HCT116 (cell line): ENCODE measurements around the gene MEGF6. TPM values are rescaled to one million over a fixed set of nuclear protein-coding genes. Genes with fewer than 3 reads are reported as not detected.

Experiments used
- ATAC-seq: fragments of 200-7000 bp; cut with Tn5 transposase; 2 replicates; pipeline ENCODE4 v1.9.1; 2020; ENCODE audit warnings: mild to moderate bottlenecking, moderate library complexity
- BruUV-seq: library from RNA; stranded (reverse); fragments of 400-500 nt; replicated peaks from 2 replicates; lab custom pipeline; 2021; lab: Mats Ljungman, UMichigan
- CTCF ChIA-PET: fragments of 300-600 bp; sonication (Branson Sonifier 250); formaldehyde crosslinking; loops from one replicate; lab custom pipeline; 2021; ENCODE audit warnings: antibody characterized with exemption; lab: Charles Lee
- POLR2A ChIA-PET: fragments of 300-600, 350-600 bp; sonication (Branson Sonifier 250); formaldehyde crosslinking; loops from one replicate; lab custom pipeline; 2021; ENCODE audit warnings: antibody characterized with exemption; lab: Charles Lee
- RAD21 ChIA-PET, 2 experiments: fragments of 300-600 bp; sonication (Branson Sonifier 250); formaldehyde crosslinking; loops; one replicate each; lab custom pipeline; 2023; ENCODE audit warnings: low total read pairs in 2 of 2; ENCODE audit not compliant: uncharacterized antibody in 2 of 2, unreplicated experiment in 2 of 2, low non-redundant PET in 1 of 2; lab: Charles Lee
- DNase-seq: peaks from one replicate; pipeline ENCODE4 v3.0.0-alpha.2; 2010; ENCODE audit warnings: low read depth, low spot score
- H2AFZ ChIP-seq: fragments of 200-600 bp; shearing (Covaris generic), sonication (generic); 2 replicates; pipeline ENCODE4 v1.6.1; 2017; ENCODE audit warnings: low read depth, mixed run types, mixed read lengths, antibody characterized with exemption, low read length; ENCODE audit not compliant: poor library complexity, severe bottlenecking
- H3K27ac ChIP-seq: 2 replicates; pipeline ENCODE4 v1.5.1; 2012; ENCODE audit warnings: low read depth, low read length
- H3K27me3 ChIP-seq: fragments of 200-600 bp; sonication (generic); 2 replicates; pipeline ENCODE4 v1.6.1; 2016; ENCODE audit warnings: mixed run types, low read length, mixed read lengths; ENCODE audit not compliant: insufficient read depth
- H3K36me3 ChIP-seq, 2 experiments: fragments of 200-500 bp in 1 of 2; fragments of 200-600 bp in 1 of 2; sonication (Bioruptor generic) in 1 of 2; sonication (generic) in 1 of 2; 2 replicates each; pipeline versions ENCODE4 v1.5.1 to v1.6.1; 2014 to 2016; ENCODE audit warnings: low read length in 2 of 2, inconsistent platforms in 1 of 2, mixed read lengths in 1 of 2, mixed run types in 1 of 2; ENCODE audit not compliant: insufficient read depth in 2 of 2, control insufficient read depth in 1 of 2
- H3K4me1 ChIP-seq, 2 experiments: fragments of 200-600 bp in 1 of 2; sonication (generic) in 1 of 2; 2 replicates each; pipeline versions ENCODE4 v1.5.1 to v1.6.1; 2012 to 2017; ENCODE audit warnings: low read length in 2 of 2, inconsistent platforms in 1 of 2, mild to moderate bottlenecking in 1 of 2, mixed read lengths in 1 of 2, mixed run types in 1 of 2, moderate library complexity in 1 of 2; ENCODE audit not compliant: insufficient read depth in 2 of 2, control insufficient read depth in 1 of 2
- H3K4me2 ChIP-seq: fragments of 200-600 bp; sonication (generic); 2 replicates; pipeline ENCODE4 v1.6.1; 2017; ENCODE audit warnings: mixed run types, low read length, mixed read lengths
- H3K4me3 ChIP-seq, 2 experiments: fragments of 200-600 bp in 1 of 2; sonication (generic) in 1 of 2; replicated peaks in 1 of 2; 2 replicates each; pipeline ENCODE4 v1.5.1; 2011 to 2016; ENCODE audit warnings: low read length in 2 of 2, control low read depth in 1 of 2, low read depth in 1 of 2, mild to moderate bottlenecking in 1 of 2, mixed read lengths in 1 of 2, mixed run types in 1 of 2
- H3K79me2 ChIP-seq: fragments of 200-600 bp; sonication (generic); 2 replicates; pipeline ENCODE4 v1.6.1; 2017; ENCODE audit warnings: mild to moderate bottlenecking, mixed run types, low read length, moderate library complexity, mixed read lengths; ENCODE audit not compliant: insufficient read depth
- H3K9ac ChIP-seq: fragments of 200-600 bp; sonication (generic); 2 replicates; pipeline ENCODE4 v1.6.1; 2016; ENCODE audit warnings: low read length, mixed read lengths
- H3K9me2 ChIP-seq: fragments of 200-600 bp; sonication (generic), shearing (Covaris generic); 2 replicates; pipeline ENCODE4 v1.6.1; 2017; ENCODE audit warnings: mixed run types, mild to moderate bottlenecking, moderate library complexity; ENCODE audit not compliant: insufficient read depth
- H3K9me3 ChIP-seq, 2 experiments: fragments of 200-500 bp in 1 of 2; fragments of 200-600 bp in 1 of 2; sonication (Bioruptor generic) in 1 of 2; sonication (generic) in 1 of 2; 2 replicates each; pipeline ENCODE4 v1.6.1; 2014 to 2017; ENCODE audit warnings: low read length in 2 of 2, mixed read lengths in 2 of 2, inconsistent platforms in 1 of 2, low read depth in 1 of 2, mild to moderate bottlenecking in 1 of 2, mixed run types in 1 of 2, moderate library complexity in 1 of 2; ENCODE audit not compliant: control insufficient read depth in 1 of 2, insufficient read depth in 1 of 2
- H4K20me1 ChIP-seq: fragments of 200-600 bp; sonication (generic), shearing (Covaris generic); 2 replicates; pipeline ENCODE4 v1.6.1; 2017; ENCODE audit warnings: mixed run types, mild to moderate bottlenecking, moderate library complexity; ENCODE audit not compliant: insufficient read depth
- CBX3 ChIP-seq: IDR thresholded peaks from 2 replicates; pipeline ENCODE4 v1.6.1; 2012; ENCODE audit warnings: low read depth
- EGR1 ChIP-seq: IDR thresholded peaks from 2 replicates; pipeline ENCODE4 v1.6.1; 2012; ENCODE audit warnings: low read depth
- ELF1 ChIP-seq: IDR thresholded peaks from 2 replicates; pipeline ENCODE4 v1.6.1; 2012; ENCODE audit warnings: low read depth, borderline replicate concordance
- EZH2 ChIP-seq: fragments of 200-600 bp; sonication (generic); IDR thresholded peaks from 2 replicates; pipeline ENCODE4 v1.6.1; 2017; ENCODE audit warnings: antibody characterized with exemption, mixed run types
- FOSL1 ChIP-seq: IDR thresholded peaks from 2 replicates; pipeline ENCODE4 v1.6.1; 2012; ENCODE audit warnings: low read depth
- RAD21 ChIP-seq: IDR thresholded peaks from 2 replicates; pipeline ENCODE4 v1.6.1; 2012; ENCODE audit warnings: low read depth, mild to moderate bottlenecking
- SP1 ChIP-seq: IDR thresholded peaks from 2 replicates; pipeline ENCODE4 v1.6.1; 2012; ENCODE audit warnings: low read depth
- SRF ChIP-seq: IDR thresholded peaks from 2 replicates; pipeline ENCODE4 v1.6.1; 2012; ENCODE audit warnings: low read depth
- TCF7L2 ChIP-seq: IDR thresholded peaks from 2 replicates; pipeline ENCODE4 v1.7.0; 2011; ENCODE audit warnings: borderline replicate concordance, inconsistent platforms; ENCODE audit not compliant: insufficient read depth, insufficient read length; ENCODE audit errors: extremely low read depth
- YY1 ChIP-seq: IDR thresholded peaks from 2 replicates; pipeline ENCODE4 v1.6.1; 2011; ENCODE audit warnings: low read length, low read depth, moderate library complexity, mild to moderate bottlenecking; ENCODE audit not compliant: insufficient replicate concordance; ENCODE audit errors: extremely low read depth
- ZFX ChIP-seq: fragments of 450-650 bp; IDR thresholded peaks from 2 replicates; pipeline ENCODE4 v1.6.1; 2017
- intact Hi-C: fragments of 100-400 bp; cut with micrococcal nuclease; formaldehyde crosslinking; loops from 2 replicates; pipeline ENCODE4 v1.10.0; 2022
- total RNA-seq: library from RNA; stranded (reverse); gene quantifications from one replicate; pipeline ENCODE4 v1.2.1, GENCODE V29; 2021; ENCODE audit not compliant: unreplicated experiment
- TF ChIP-seq, protein P1 (sequence below): IDR thresholded peaks from 2 replicates; pipeline ENCODE4 v1.6.1; 2012
- TF ChIP-seq, protein P2 (sequence below): IDR thresholded peaks from 2 replicates; pipeline ENCODE4 v1.6.1; 2012

Gene MEGF6
- total RNA-seq, 1 experiment from 2014 or later: 47.6 TPM

DNA sequence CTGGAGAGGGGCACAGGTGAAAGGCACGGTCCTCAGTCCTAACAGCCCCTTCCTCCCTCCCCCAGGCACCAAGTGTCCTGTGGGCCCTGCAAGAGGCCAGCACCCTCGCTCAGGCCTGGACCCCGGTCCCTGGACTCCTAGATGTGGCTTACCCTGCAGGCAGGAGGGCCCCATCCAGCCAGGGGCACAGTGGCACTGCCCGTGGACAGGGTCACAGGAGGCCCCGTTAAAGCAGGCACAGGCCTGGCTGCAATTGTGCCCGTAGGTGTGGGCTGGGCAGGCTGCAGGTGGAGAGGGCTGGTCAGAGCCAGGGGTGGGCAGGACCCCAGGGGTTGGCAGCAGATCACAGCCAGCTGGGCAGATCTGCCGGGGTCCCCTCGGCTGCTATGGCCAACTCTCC, 112.3 kb downstream of the MEGF6 start:
- H3K4me3 ChIP-seq: no peak overlapping the region
- no peaks in the 10 kb centered on the region for H3K36me3 ChIP-seq
- no peak overlapping the region for H3K4me2 ChIP-seq
- H3K79me2 ChIP-seq: no peaks in the 10 kb centered on the region
- H3K27me3 ChIP-seq: no peaks in the 10 kb centered on the region
- TF ChIP-seq CBX3 (no peak), FOSL1 (no peak), TCF7L2 (no peak)
- ATAC-seq: no peak
- CTCF ChIA-PET: no interaction called here
- H2AFZ ChIP-seq: no peak overlapping the region
- no peak overlapping the region for H3K27ac ChIP-seq
- no peaks in the 10 kb centered on the region for H4K20me1 ChIP-seq
- H3K9ac ChIP-seq: no peak overlapping the region
- DNase-seq: no peak
- no TSS peak for BruUV-seq
- POLR2A ChIA-PET: no interaction called here
- H3K9me3 ChIP-seq: no peaks in the 10 kb centered on the region
- H3K9me2 ChIP-seq: no peaks in the 10 kb centered on the region
- H3K4me1 ChIP-seq: peaks cover 2 to 14% of the 10 kb centered on the region in 2 experiments; a peak in 2 of 4 replicates
- RAD21 ChIA-PET: no interaction called here
- intact Hi-C loops: no loop called here

DNA sequence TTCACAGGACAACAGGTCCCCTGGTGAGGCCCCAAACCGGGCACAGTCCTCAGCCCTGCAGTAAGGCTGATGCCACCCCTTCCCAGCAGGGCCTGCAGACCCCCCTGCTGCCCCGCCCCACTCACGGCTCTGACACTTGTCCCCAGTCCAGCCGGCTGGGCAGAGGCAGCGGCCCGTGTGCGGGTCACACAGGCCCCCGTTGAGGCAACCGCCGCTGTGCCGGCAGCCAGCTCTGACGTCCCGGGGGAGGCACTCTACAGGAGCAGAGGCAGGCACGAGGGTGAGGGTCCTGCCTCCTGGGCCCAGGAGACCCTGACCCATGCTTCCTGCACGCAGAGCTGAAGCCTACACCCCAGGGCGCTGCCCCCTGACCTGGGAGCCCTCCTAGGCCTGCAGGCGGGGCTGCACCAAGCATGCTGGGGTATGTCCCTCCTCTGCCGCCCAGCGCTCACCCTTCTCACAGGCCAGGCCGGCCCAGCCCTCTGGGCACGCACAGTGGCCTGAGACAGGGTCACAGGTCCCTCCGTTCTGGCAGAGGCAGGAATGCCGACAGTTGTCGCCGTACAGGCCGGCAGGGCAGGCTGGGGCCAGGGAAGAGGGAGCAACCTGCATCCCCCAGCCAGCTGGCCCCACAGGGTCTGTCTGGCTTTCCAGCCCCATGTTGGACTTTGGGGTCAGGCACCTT, 112.9 kb downstream of the MEGF6 start:
- H3K9me2 ChIP-seq: no peaks in the 10 kb centered on the region
- H3K9ac ChIP-seq: no peak overlapping the region
- no peak overlapping the region for H3K27ac ChIP-seq
- RAD21 ChIA-PET: no interaction called here
- peaks cover 0 to 9% of the 10 kb centered on the region in 2 experiments; a peak in 2 of 4 replicates for H3K4me1 ChIP-seq
- no peak for TF ChIP-seq SP1
- TF ChIP-seq ELF1: no peak
- TF ChIP-seq, protein P1, sequence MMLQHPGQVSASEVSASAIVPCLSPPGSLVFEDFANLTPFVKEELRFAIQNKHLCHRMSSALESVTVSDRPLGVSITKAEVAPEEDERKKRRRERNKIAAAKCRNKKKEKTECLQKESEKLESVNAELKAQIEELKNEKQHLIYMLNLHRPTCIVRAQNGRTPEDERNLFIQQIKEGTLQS: no peak
- TF ChIP-seq SRF: no peak
- no peak for TF ChIP-seq EGR1
- no peak for TF ChIP-seq CBX3
- no peak for TF ChIP-seq ZFX
- no peak for TF ChIP-seq EZH2
- no peak for TF ChIP-seq FOSL1
- TF ChIP-seq TCF7L2: no peak
- no peak for TF ChIP-seq RAD21
- TF ChIP-seq, protein P2, sequence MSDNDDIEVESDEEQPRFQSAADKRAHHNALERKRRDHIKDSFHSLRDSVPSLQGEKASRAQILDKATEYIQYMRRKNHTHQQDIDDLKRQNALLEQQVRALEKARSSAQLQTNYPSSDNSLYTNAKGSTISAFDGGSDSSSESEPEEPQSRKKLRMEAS: no peak
- no peak for TF ChIP-seq YY1
- H3K4me3 ChIP-seq: no peak overlapping the region
- H4K20me1 ChIP-seq: no peaks in the 10 kb centered on the region
- CTCF ChIA-PET: no interaction called here
- H3K27me3 ChIP-seq: no peaks in the 10 kb centered on the region
- H3K9me3 ChIP-seq: no peaks in the 10 kb centered on the region
- no TSS peak for BruUV-seq
- POLR2A ChIA-PET: no interaction called here
- H3K79me2 ChIP-seq: no peaks in the 10 kb centered on the region
- intact Hi-C loops: no loop called here
- DNase-seq: no peak
- no peaks in the 10 kb centered on the region for H3K36me3 ChIP-seq
- H2AFZ ChIP-seq: no peak overlapping the region
- H3K4me2 ChIP-seq: no peak overlapping the region
- no peak for ATAC-seq
